ENCODE data around the gene ZNF497.
"Not testable (repeated sequence)": the region's sequence is repeated elsewhere in the genome, so short reads cannot be mapped to it uniquely, and the experiment has no call there.

The ZNF497 gene

GRCh38 chr19:58367698-58368454, 5.3 kb upstream of the ZNF497 start:
- no peak for DNase-seq

DNA sequence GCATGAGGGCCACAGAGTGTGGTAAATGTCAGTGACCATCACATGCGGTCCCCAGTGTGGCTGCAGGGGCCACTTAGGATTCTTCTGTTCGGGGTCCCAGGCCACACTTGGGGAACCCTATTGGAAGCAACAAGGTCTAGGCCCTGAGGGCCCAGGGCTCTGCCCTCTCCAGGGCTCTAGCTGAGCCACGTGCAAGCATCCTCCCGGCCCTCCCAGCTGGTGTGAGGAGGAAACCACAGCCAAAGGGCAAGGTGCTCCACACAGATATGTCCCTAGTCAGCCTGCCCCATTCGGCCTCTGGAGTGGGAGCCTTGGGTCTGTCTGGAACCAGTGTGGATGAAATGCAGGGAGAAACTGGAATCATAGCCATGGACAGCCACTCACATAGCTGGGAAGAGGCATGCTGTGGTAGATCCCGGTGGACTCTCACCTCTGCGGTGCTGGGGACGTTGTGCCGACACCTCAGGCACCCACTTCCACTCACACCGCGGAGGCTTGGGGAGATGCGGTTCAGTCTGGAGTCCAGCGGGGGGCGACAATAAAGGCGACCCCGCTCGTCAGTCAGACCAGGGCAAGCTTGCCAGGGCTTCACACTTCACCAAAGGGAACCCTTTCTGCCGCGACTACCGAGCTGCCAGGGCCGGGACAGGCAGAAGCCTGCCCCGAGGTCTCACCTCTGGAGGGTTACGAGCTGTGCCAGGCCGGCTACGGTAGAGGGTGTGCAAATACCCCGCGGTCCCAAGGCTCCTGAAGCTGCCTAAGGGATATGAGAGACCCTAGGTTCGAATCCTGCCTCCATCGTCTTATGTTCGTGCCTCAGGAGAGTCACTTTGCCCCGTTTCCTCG, 4.3 kb upstream of the ZNF497 start:
- no peak for DNase-seq

DNA sequence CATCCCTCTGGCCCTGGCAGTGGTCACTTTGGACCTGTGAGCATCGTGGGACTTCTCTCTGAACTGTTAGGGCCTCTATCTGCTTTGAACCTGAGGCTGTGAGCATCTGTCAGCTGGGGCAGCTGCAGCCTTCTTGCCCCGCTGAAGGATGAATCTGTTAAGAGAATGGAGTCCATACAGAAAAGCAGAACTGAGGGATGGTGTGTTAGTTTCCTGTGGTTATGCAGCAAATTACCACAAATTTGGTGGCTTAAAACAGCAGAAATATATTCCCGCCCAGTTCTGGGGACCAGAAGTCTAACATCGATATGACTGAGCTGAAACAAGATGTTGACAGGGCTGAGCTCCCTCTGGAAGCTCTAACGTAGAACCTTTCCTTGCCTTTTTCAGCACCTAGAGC, 1.6 kb upstream of the ZNF497 start:
- no peak for DNase-seq

- peak; percentile 53 for DNase-seq
These were observed 665 bp downstream of the ZNF497 start for GRCh38 chr19:58361900-58362271.

DNA sequence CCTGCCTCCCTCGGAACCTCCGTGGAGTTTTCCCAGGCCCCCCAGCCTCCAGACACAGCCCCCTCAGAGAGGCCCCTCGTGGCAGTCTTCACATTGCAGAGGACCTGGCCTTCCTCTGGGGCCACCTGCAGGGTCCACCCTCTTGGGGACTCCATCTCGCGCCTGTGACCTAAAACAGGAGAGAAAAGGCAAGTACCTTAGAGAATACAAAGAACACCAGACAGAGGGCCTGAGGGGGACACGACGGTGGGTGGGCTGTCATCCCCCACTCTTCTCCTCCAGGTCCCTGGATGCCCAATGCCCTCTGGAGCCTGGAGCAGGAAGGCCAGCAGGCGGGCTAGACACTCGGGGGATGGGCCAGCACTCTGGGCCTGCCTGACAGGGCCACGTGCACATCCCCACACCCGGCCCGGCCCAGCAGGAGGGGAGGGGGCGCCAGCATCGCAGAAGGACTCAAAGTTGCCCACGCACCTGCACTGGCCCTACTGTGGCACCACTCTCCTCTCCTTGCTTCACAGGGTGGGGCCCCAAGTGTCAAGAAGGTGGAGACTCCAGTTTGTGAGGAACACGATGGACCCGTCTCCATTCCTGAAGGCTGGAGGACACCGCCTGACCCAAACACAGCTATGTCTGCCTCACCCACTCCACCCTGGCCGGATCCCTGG, 4.9 kb downstream of the ZNF497 start:
- no peak for DNase-seq

- DNase-seq = peak; percentile 24
These were observed 5.6 kb downstream of the ZNF497 start for GRCh38 chr19:58356766-58357480.

GRCh38 chr19:58355908-58356765, 6.4 kb downstream of the ZNF497 start:
- DNase-seq = peak; percentile 33

- no peak for DNase-seq
These were observed 7.2 kb downstream of the ZNF497 start for GRCh38 chr19:58355215-58355796.

GRCh38 chr19:58354478-58355030, 8.0 kb downstream of the ZNF497 start:
- no peak for DNase-seq

GRCh38 chr19:58353717-58354477, 8.7 kb downstream of the ZNF497 start:
- DNase-seq = no peak

DNA sequence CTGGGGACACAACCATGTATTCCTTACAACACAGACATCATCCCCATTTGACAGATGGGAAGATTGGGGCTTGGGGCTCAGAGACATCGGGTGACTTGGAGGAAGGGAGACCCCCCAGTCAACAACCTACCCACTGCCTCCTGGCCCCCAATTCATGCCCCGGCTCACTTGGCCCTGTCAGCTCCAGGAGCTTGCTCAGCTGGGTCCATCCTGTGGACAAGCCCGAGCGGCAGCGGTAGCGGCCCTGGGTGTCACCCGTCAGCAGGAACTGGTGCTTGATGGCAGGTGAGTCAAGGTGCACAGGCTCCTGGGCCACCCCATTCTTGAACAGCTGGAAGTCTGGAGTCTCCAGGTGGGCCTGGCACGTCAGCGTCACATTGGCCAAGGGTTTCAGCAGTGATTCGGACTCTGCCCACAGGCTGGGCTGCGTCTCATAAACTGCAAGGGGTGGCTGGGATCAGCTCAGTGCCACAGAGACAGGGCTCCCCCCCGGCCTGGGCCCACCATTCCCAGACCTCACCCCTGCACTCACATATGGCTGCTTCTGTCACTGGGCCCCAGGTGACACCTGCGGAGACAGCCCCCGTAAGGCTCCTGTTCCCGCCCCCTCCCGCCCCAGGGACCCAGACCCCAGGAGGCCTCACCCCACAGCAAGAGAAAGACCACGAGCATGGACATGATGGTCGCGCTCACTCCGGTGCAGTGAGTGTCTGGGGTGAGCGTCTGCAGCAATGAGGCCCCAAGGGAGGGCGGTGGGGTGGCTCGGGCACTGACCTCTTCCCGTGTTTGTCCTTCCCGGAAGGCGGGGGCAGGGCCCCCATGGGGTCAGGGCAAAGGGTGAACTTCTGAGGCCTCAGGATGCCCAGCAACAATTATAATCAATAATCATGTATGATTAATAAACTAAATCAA, 9.5 kb downstream of the ZNF497 start, which contains the start of gene A1BG:
A1BG (minus strand) TSS at position 733 of the 912 bp plus-strand sequence; CDS start at position 678, 55 bp downstream.
- DNase-seq = no peak

- DNase-seq = no peak
These were observed 10.4 kb downstream of the ZNF497 start for GRCh38 chr19:58351990-58352755.

GRCh38 chr19:58351558-58351878, 11.0 kb downstream of the ZNF497 start:
- no peak for DNase-seq

- DNase-seq = no peak
These were observed 11.5 kb downstream of the ZNF497 start for GRCh38 chr19:58350871-58351557.

- DNase-seq = no peak
These were observed 12.3 kb downstream of the ZNF497 start for GRCh38 chr19:58350001-58350861.

DNA sequence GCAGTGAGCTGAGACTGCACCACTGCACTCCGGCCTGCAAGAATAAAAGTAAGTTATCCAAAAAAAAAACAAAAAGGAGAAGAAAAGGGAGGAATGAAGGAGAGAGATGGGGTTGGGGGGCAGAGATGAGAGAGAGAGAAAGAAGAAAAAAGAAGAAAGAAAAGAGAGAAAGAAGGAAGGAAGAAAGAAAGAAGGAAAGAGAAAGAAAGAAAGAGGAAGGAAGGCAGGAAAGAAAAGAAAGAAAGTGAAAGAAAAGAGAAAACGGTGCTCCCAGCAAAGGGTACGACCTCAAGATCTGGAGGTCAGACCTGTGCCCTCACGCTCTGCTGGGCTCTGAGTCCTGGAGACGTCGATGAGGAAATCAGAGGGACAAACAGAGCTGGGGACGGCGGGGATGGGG, 13.0 kb downstream of the ZNF497 start:
- no peak for DNase-seq

GRCh38 chr19:58348080-58348479, 14.5 kb downstream of the ZNF497 start:
- not testable (repeated sequence) for DNase-seq
